Esophagus muscularis mucosa (tissue), 4 donors: Measurements from ENCODE around the gene RFC1. TPM values are rescaled to one million over a fixed set of nuclear protein-coding genes. Genes with fewer than 3 reads are reported as not detected.

Source experiments
- DNase-seq: peaks from one replicate; pipeline ENCODE4 v3.0.0-alpha.2; 2017; ENCODE audit errors: extremely low spot score
- H3K27ac ChIP-seq, 4 donors: fragments of 200-600 bp; sonication (generic); replicated peaks in 1 of 4; 1 replicate in 3 of 4; 2 replicates in 1 of 4; pipeline ENCODE4 v1.5.1; 2016 to 2019; ENCODE audit warnings: mild to moderate bottlenecking in 1 of 4
- H3K27me3 ChIP-seq, 4 donors: fragments of 200-600 bp; sonication (generic); one replicate each; pipeline versions ENCODE4 v1.5.1 to v1.6.0; 2016 to 2019
- H3K36me3 ChIP-seq, 4 donors: fragments of 200-600 bp; sonication (generic); one replicate each; pipeline ENCODE4 v1.5.1; 2016 to 2019
- H3K4me1 ChIP-seq, 4 donors: fragments of 200-600 bp; sonication (generic); one replicate each; pipeline ENCODE4 v1.5.1; 2016 to 2019
- H3K4me3 ChIP-seq, 4 donors: fragments of 200-600 bp; sonication (generic); 1 replicate in 2 of 4; 2 replicates in 2 of 4; pipeline ENCODE4 v1.5.1; 2016 to 2019; ENCODE audit warnings: mild to moderate bottlenecking in 4 of 4, moderate library complexity in 1 of 4
- H3K9me3 ChIP-seq, 4 donors: fragments of 200-600 bp; sonication (generic); 1 replicate in 3 of 4; 2 replicates in 1 of 4; pipeline ENCODE4 v1.5.1; 2016 to 2019
- CTCF ChIP-seq, 3 experiments: fragments of 200-600 bp in 2 of 3; fragments of 450-650 bp in 1 of 3; sonication (generic) in 2 of 3; IDR thresholded peaks; one replicate each; pipeline ENCODE4 v1.5.1; 2017 to 2019; ENCODE audit warnings: antibody characterized with exemption in 3 of 3, mild to moderate bottlenecking in 2 of 3, moderate library complexity in 1 of 3
- EP300 ChIP-seq: sonication (generic); formaldehyde crosslinking; IDR thresholded peaks from one replicate; pipeline ENCODE4 v1.6.1; 2017; ENCODE audit warnings: antibody characterized with exemption
- POLR2A ChIP-seq: fragments of 450-650 bp; IDR thresholded peaks from one replicate; pipeline ENCODE4 v1.6.1; 2017; ENCODE audit warnings: antibody characterized with exemption, moderate library complexity, mild to moderate bottlenecking, low read depth
- POLR2AphosphoS5 ChIP-seq, 2 donors: sonication (generic); formaldehyde crosslinking; IDR thresholded peaks; one replicate each; pipeline ENCODE4 v1.6.1; 2017; ENCODE audit warnings: antibody characterized with exemption in 2 of 2
- WGBS: methylation state at CpG from one replicate; pipeline ENCODE4 v1.1.5; 2018; 5-methylcytosine and 5-hydroxymethylcytosine counted together
- intact Hi-C: fragments of 100-400 bp; cut with DNase I; formaldehyde crosslinking; loops from one replicate; pipeline ENCODE4 v1.15.1; 2023
- total RNA-seq, 4 donors: library from RNA; depleted of rRNA; stranded (reverse); fragments of >200 nt; gene quantifications; one replicate each; pipeline versions ENCODE4 v1.1.0 to v1.2.1, GENCODE V29; 2016

RFC1 gene
- total RNA-seq, 4 donors from 2014 or later = 30.6 to 37.4 (median 33.9) TPM

GRCh38 chr4:39274503-39274902 lies 91.7 kb downstream of the RFC1 start:
- TF ChIP-seq CTCF (IDR thresholded peaks at IDR 0.05) (no peak), POLR2AphosphoS5 (IDR thresholded peaks at IDR 0.05) (no peak), POLR2A (no peak), EP300 (no peak)
- peaks cover 61 to 100% (median 77%) of the 10 kb centered on the region in 4 donors for H3K36me3 ChIP-seq
- intact Hi-C loops = no loop called here
- H3K9me3 ChIP-seq = no peaks in the 10 kb centered on the region
- no peaks in the 10 kb centered on the region for H3K4me1 ChIP-seq
- H3K4me3 ChIP-seq = no peak overlapping the region
- no peak overlapping the region for H3K27ac ChIP-seq
- DNase-seq = peak; percentile 62
- WGBS = 94% methylated on average over 4 of the region's 4 CpGs
- no peaks in the 10 kb centered on the region for H3K27me3 ChIP-seq

GRCh38 chr4:39263895-39264294 lies 102.3 kb downstream of the RFC1 start:
- WGBS = 91% methylated on average over 2 of the region's 2 CpGs
- no peaks in the 10 kb centered on the region for H3K27me3 ChIP-seq
- H3K9me3 ChIP-seq = no peaks in the 10 kb centered on the region
- intact Hi-C loops = no loop called here
- no peak overlapping the region for H3K4me3 ChIP-seq
- no peaks in the 10 kb centered on the region for H3K4me1 ChIP-seq
- peaks cover 21 to 81% (median 32%) of the 10 kb centered on the region in 4 donors for H3K36me3 ChIP-seq
- no peak for DNase-seq
- no peak for TF ChIP-seq POLR2A
- no peak for TF ChIP-seq CTCF (IDR thresholded peaks at IDR 0.05)
- TF ChIP-seq EP300 = no peak
- TF ChIP-seq POLR2AphosphoS5 (IDR thresholded peaks at IDR 0.05) = no peak
- no peak overlapping the region for H3K27ac ChIP-seq

DNA sequence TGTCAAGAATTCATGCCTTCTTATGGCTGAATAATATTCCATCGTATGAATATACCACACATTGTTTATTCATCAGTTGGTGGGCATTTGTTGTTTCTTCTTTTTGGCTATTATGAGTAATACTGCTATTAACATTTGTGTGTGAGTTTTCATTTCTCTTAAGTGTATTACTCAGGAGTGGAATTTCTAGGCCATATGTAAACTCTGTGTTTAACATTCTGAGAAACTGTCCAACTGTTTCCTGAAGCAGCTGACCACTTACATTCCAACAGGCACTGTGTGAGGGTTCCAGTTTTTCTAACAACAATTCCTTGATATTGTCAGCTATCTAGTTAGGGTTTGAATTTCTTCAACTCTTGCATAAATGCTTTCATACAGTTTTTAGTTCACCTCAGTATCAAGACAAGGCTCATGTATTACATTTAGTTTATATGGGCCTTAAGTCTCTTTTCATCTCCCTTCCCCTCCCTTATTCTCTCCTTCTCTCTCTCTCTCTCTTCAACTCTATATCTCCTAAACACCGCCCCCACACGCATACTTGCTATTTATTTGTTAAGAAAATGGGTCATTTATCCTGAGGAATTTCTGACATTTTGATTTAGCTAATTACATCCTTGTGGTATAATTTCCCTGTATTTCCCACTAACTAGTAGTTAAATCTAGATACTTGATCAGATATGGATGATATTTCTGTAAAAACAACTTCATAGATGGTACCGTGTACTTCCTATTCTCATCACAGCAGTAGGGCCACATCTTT lies 106.4 kb downstream of the RFC1 start:
- peaks cover 23 to 78% (median 34%) of the 10 kb centered on the region in 4 donors for H3K36me3 ChIP-seq

GRCh38 chr4:39256436-39256835 lies 109.7 kb downstream of the RFC1 start:
- Histone ChIP-seq H3K27ac (no peak overlapping the region), H3K9me3 (no peaks in the 10 kb centered on the region), H3K36me3 (peaks cover 23 to 72% (median 34%) of the 10 kb centered on the region in 4 donors), H3K4me1 (no peaks in the 10 kb centered on the region), H3K4me3 (no peak overlapping the region), H3K27me3 (no peaks in the 10 kb centered on the region)
- intact Hi-C loops = no loop called here
- WGBS = 86% methylated on average over 2 of the region's 2 CpGs
- no peak for DNase-seq
- no peak for TF ChIP-seq CTCF (IDR thresholded peaks at IDR 0.05)
- no peak for TF ChIP-seq POLR2AphosphoS5 (IDR thresholded peaks at IDR 0.05)
- no peak for TF ChIP-seq POLR2A
- TF ChIP-seq EP300 = no peak

More for the DNA sequence above, 106.4 kb downstream of the RFC1 start:
- 97% methylated on average over 4 of the region's 4 CpGs for WGBS
- Histone ChIP-seq H3K4me3 (no peak overlapping the region), H3K27me3 (no peaks in the 10 kb centered on the region), H3K9me3 (no peaks in the 10 kb centered on the region), H3K27ac (no peak overlapping the region), H3K4me1 (no peaks in the 10 kb centered on the region)
- intact Hi-C loops = no loop called here
- DNase-seq = no peak
- TF ChIP-seq EP300 = no peak
- no peak for TF ChIP-seq CTCF (IDR thresholded peaks at IDR 0.05)

- Histone ChIP-seq H3K4me3 (no peak overlapping the region), H3K9me3 (no peaks in the 10 kb centered on the region), H3K27ac (no peak overlapping the region), H3K4me1 (no peaks in the 10 kb centered on the region), H3K27me3 (no peaks in the 10 kb centered on the region), H3K36me3 (peaks cover 19 to 67% (median 33%) of the 10 kb centered on the region in 4 donors)
- intact Hi-C loops = no loop called here
- DNase-seq = no peak
- TF ChIP-seq CTCF (IDR thresholded peaks at IDR 0.05) = no peak
- no peak for TF ChIP-seq POLR2AphosphoS5 (IDR thresholded peaks at IDR 0.05)
- no peak for TF ChIP-seq POLR2A
- TF ChIP-seq EP300 = no peak
- WGBS = 73% methylated on average over 5 of the region's 5 CpGs
Measured at GRCh38 chr4:39255871-39256270, 110.3 kb downstream of the RFC1 start.
